Activated naive CD4-positive, alpha-beta T cell treated with anti-CD3 and anti-CD28 coated beads, Interleukin-2, amount 50 U/mL, for 72 hours (primary cell): Measurements from ENCODE around the gene RFTN1. TPM values are rescaled to one million over a fixed set of nuclear protein-coding genes. Genes with fewer than 3 reads are reported as not detected.

Experiments
- ATAC-seq, 2 donors: fragments of 150-1000 bp; cut with Tn5 transposase; 2 replicates each; pipeline ENCODE4 v1.10.0; 2021; ENCODE audit warnings: mild to moderate bottlenecking in 2 of 2, moderate library complexity in 2 of 2
- DNase-seq, 2 donors: peaks; one replicate each; pipeline ENCODE4 v3.0.0; 2021 to 2022; ENCODE audit warnings: low spot score in 2 of 2
- H3K27ac Mint-ChIP-seq, 2 donors: one replicate each; pipeline ENCODE4 v1.8.0; 2022; ENCODE audit warnings: mild to moderate bottlenecking in 2 of 2, mixed read lengths in 2 of 2
- H3K36me3 Mint-ChIP-seq, 2 donors: one replicate each; pipeline ENCODE4 v1.8.0; 2022; ENCODE audit warnings: mixed read lengths in 2 of 2
- H3K9me3 Mint-ChIP-seq, 2 donors: one replicate each; pipeline ENCODE4 v1.8.0; 2022; ENCODE audit warnings: mixed read lengths in 2 of 2
- total RNA-seq, 2 donors: library from RNA; stranded (reverse); gene quantifications; one replicate each; pipeline ENCODE4 v1.2.3, GENCODE V29; 2022

The RFTN1 gene
- total RNA-seq, 2 donors from 2014 or later = 94.3 to 111 TPM

- peaks cover 39 to 82% of the 10 kb centered on the region in 2 donors for H3K36me3 Mint-ChIP-seq
Measured at GRCh38 chr3:16290007-16290826, 223.3 kb downstream of the RFTN1 start.

GRCh38 chr3:16289144-16289889 is 224.2 kb downstream of the RFTN1 start:
- ATAC-seq = peak in 1 of 2 donors; percentile 32
- no peak for DNase-seq
- Mint-ChIP-seq H3K36me3 (peaks cover 38 to 81% of the 10 kb centered on the region in 2 donors), H3K27ac (peak overlapping the region; percentile 38 to 91), H3K9me3 (peaks cover 4 to 5% of the 10 kb centered on the region in 2 donors)

More at GRCh38 chr3:16290007-16290826, 223.3 kb downstream of the RFTN1 start:
- Mint-ChIP-seq H3K27ac (peak overlapping the region; percentile 77 to 91), H3K9me3 (peaks cover 4 to 5% of the 10 kb centered on the region in 2 donors)
- DNase-seq (no peak), ATAC-seq (peak in 1 of 2 donors; percentile 0)

GRCh38 chr3:16288664-16289063 is 224.8 kb downstream of the RFTN1 start:
- peak overlapping the region in 1 of 2 donors; percentile 91 for H3K27ac Mint-ChIP-seq
- ATAC-seq (peak in 1 of 2 donors; percentile 42), DNase-seq (no peak)
- peaks cover 40 to 77% of the 10 kb centered on the region in 2 donors for H3K36me3 Mint-ChIP-seq
- peaks cover 4 to 5% of the 10 kb centered on the region in 2 donors for H3K9me3 Mint-ChIP-seq

GRCh38 chr3:16286751-16287543 is 226.6 kb downstream of the RFTN1 start:
- ATAC-seq (peak; percentile 4 to 7), DNase-seq (no peak)
- Mint-ChIP-seq H3K27ac (peak overlapping the region; percentile 84 to 91), H3K36me3 (peaks cover 44 to 75% of the 10 kb centered on the region in 2 donors), H3K9me3 (peaks cover 0 to 4% of the 10 kb centered on the region in 2 donors)

- DNase-seq (peak; percentile 61 to 78), ATAC-seq (peak; percentile 89 to 90)
- peak overlapping the region; percentile 84 to 91 for H3K27ac Mint-ChIP-seq
- peaks cover 0 to 4% of the 10 kb centered on the region in 2 donors for H3K9me3 Mint-ChIP-seq
- H3K36me3 Mint-ChIP-seq = peaks cover 44 to 71% of the 10 kb centered on the region in 2 donors
Measured at GRCh38 chr3:16286161-16286560, 227.3 kb downstream of the RFTN1 start.

GRCh38 chr3:16284633-16285032 is 228.9 kb downstream of the RFTN1 start:
- DNase-seq (no peak), ATAC-seq (no peak)
- Mint-ChIP-seq H3K9me3 (peaks cover 0 to 4% of the 10 kb centered on the region in 2 donors), H3K27ac (peak overlapping the region; percentile 5 to 91), H3K36me3 (peaks cover 44 to 66% of the 10 kb centered on the region in 2 donors)

GRCh38 chr3:16280671-16281070 is 232.8 kb downstream of the RFTN1 start:
- peaks cover 0 to 4% of the 10 kb centered on the region in 2 donors for H3K9me3 Mint-ChIP-seq
- no peak overlapping the region for H3K27ac Mint-ChIP-seq
- ATAC-seq (no peak), DNase-seq (no peak)
- peaks cover 20 to 39% of the 10 kb centered on the region in 2 donors for H3K36me3 Mint-ChIP-seq

- DNase-seq (no peak), ATAC-seq (no peak)
- no peak overlapping the region for H3K27ac Mint-ChIP-seq
- H3K36me3 Mint-ChIP-seq = peaks cover 20 to 26% of the 10 kb centered on the region in 2 donors
- H3K9me3 Mint-ChIP-seq = peaks cover 0 to 4% of the 10 kb centered on the region in 2 donors
Measured at GRCh38 chr3:16279010-16279801, 234.3 kb downstream of the RFTN1 start.

- Mint-ChIP-seq H3K27ac (no peak overlapping the region), H3K36me3 (peaks cover 10 to 14% of the 10 kb centered on the region in 2 donors), H3K9me3 (no peaks in the 10 kb centered on the region)
- ATAC-seq = no peak
- DNase-seq = no peak
Measured at GRCh38 chr3:16277471-16277870, 236.0 kb downstream of the RFTN1 start.

- H3K27ac Mint-ChIP-seq = no peak overlapping the region
- DNase-seq (no peak), ATAC-seq (no peak)
- H3K9me3 Mint-ChIP-seq = no peaks in the 10 kb centered on the region
- H3K36me3 Mint-ChIP-seq = peaks cover 5 to 31% of the 10 kb centered on the region in 2 donors
Measured at GRCh38 chr3:16273867-16274266, 239.6 kb downstream of the RFTN1 start.

- H3K9me3 Mint-ChIP-seq = no peaks in the 10 kb centered on the region
- ATAC-seq = no peak
- no peak for DNase-seq
- H3K36me3 Mint-ChIP-seq = peaks cover 4 to 28% of the 10 kb centered on the region in 2 donors
- H3K27ac Mint-ChIP-seq = no peak overlapping the region
Measured at GRCh38 chr3:16272588-16272987, 240.9 kb downstream of the RFTN1 start.

GRCh38 chr3:16270855-16271254 is 242.6 kb downstream of the RFTN1 start:
- ATAC-seq = peak in 1 of 2 donors; percentile 39
- H3K27ac Mint-ChIP-seq = no peak overlapping the region
- no peak for DNase-seq
- peaks cover 0 to 22% of the 10 kb centered on the region in 2 donors for H3K36me3 Mint-ChIP-seq
- H3K9me3 Mint-ChIP-seq = no peaks in the 10 kb centered on the region

- H3K9me3 Mint-ChIP-seq = no peaks in the 10 kb centered on the region
- ATAC-seq = no peak
- H3K36me3 Mint-ChIP-seq = peaks cover 12 to 22% of the 10 kb centered on the region in 2 donors
- peak overlapping the region in 1 of 2 donors; percentile 94 for H3K27ac Mint-ChIP-seq
- no peak for DNase-seq
Measured at GRCh38 chr3:16266714-16267113, 246.8 kb downstream of the RFTN1 start.
